ENCODE measurements around the gene HMGB2.

Gene HMGB2

GRCh38 chr4:173288698-173289352, 45.3 kb downstream of the HMGB2 start:
- no peak for DNase-seq (ENCODE audit: insufficient read length, low spot score)
- FAIRE-seq: no peak
- no peak for TF ChIP-seq POLR2A (IDR thresholded peaks at IDR 0.05; ENCODE audit: low read depth, low read length)

DNA sequence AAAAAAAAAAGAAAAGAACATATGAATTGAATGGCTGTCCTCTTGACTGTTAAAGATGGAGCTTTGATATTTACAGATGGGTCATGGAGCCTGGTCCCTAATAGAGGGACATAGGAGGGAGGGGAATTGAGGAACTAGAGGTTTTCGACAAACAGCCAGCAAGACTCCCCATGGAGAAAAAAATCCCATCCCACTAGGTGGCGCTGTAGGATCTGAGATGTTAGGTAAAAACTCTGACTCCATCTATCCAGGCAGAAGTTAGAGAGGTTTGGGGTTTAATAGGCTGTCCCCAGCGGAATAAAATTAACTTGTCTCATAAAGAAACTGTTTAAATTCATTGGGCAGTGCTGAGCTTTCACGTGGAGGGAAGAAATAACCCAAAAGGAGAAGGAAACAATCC, 45.9 kb downstream of the HMGB2 start:
- no peak for DNase-seq (ENCODE audit: insufficient read length, low spot score)

DNA sequence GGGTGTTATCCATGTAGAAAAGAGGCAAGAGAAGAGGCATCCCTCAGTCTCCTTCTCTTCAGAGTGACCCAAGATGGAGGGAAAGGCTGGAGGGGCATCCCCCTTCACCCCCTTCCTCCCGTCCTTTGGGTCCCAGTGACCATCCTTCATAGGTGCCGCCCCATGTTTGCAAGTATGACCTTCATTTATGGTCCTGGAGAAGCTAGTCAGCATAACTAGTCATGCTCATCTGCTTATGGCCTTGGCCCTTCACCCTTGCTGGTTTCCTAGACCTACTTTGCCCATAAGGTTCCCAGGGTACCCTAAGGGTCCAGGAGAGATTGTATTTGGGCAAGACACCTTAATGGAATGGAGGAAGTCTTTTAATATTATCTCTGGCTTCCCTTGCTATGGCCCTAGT, 46.7 kb downstream of the HMGB2 start:
- TF ChIP-seq POLR2A (IDR thresholded peaks at IDR 0.05; ENCODE audit: low read depth, low read length): no peak
- DNase-seq (ENCODE audit: insufficient read length, low spot score): no peak
- FAIRE-seq: no peak

More for the DNA sequence above, 45.9 kb downstream of the HMGB2 start:
- no peak for TF ChIP-seq POLR2A (IDR thresholded peaks at IDR 0.05; ENCODE audit: low read depth, low read length)
- no peak for FAIRE-seq

- TF ChIP-seq POLR2A (IDR thresholded peaks at IDR 0.05; ENCODE audit: low read depth, low read length): no peak
- no peak for DNase-seq (ENCODE audit: insufficient read length, low spot score)
- FAIRE-seq: no peak
These were observed 49.7 kb downstream of the HMGB2 start for GRCh38 chr4:173284463-173284862.

DNA sequence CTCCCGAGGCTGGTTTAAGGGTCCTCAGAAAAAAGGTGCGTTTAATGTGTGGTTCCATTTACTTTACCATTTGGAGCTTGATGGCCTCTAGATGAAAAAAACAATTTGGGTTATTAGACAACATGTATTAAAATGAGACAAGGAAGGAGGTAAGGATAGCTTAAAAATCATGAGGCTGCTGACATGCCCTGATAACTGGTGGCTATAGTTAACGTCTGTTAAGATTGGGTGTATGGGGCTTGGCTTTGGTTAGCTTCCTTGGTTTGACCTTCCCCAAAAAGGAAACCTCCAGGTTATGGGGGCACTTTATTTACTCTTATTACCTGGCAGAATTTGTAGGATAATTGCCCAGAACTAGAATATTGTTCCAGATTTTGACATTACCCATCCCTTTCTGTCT, 51.5 kb downstream of the HMGB2 start:
- TF ChIP-seq POLR2A (IDR thresholded peaks at IDR 0.05; ENCODE audit: low read depth, low read length): no peak
- no peak for FAIRE-seq
- DNase-seq (ENCODE audit: insufficient read length, low spot score): no peak

GRCh38 chr4:173282256-173282562, 51.9 kb downstream of the HMGB2 start:
- FAIRE-seq: no peak
- no peak for DNase-seq (ENCODE audit: insufficient read length, low spot score)
- no peak for TF ChIP-seq POLR2A (IDR thresholded peaks at IDR 0.05; ENCODE audit: low read depth, low read length)

DNA sequence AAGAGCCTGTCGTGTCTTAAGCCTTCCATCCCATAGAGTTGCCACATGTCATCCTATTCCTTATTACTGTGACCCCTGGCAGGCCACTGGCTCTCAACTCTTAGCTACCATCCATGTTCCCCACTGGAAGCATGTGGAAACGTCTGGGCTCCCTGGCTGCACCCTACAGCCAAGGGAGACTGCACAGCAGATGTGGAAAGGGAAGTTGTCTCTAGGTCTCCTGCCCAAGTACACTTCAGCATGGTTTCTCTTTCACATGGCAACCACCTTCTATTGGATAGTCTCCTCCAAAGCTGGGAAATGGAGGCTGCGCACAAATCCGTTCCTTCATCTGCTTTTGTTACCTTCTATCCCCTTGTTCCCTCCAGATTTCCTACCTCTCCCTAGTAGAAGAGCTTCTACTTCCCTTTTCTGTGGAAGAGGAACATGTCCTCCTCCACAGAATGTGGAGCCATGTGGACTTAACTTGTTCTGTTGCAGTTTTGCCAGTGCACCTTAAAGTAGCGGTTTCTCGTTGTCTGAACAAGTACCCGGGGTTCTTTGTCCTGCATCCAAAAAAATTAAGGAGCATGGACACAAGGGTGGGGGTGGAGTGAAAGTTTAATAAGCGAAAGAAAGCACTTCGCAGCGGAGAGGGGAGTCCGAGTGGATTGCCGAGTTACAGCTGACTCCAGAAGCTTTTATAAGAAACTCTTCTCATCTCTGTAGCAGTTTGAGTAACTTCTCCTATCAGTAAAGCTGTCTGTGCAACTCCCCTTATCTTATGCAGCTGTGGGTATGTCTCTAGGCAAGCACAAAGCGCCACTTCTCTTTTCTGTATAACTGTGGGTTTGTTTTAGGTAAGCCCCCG, 52.5 kb downstream of the HMGB2 start:
- no peak for TF ChIP-seq POLR2A (IDR thresholded peaks at IDR 0.05; ENCODE audit: low read depth, low read length)
- FAIRE-seq (no peak), DNase-seq (ENCODE audit: insufficient read length, low spot score) (no peak)
